HG03097 (cell line): ENCODE data around the gene RAD9A.

ENCODE experiments used
- ATAC-seq: cut with Tn5 transposase; IDR thresholded peaks from one replicate; pipeline ENCODE4 v1.9.1; 2021; ENCODE audit not compliant: unreplicated experiment, low FRiP score

The RAD9A gene

GRCh38 chr11:67407688-67408163 is 15.9 kb downstream of the RAD9A start:
- no peak for ATAC-seq

- no peak for ATAC-seq
These were observed 16.8 kb downstream of the RAD9A start for GRCh38 chr11:67408437-67409200.

- ATAC-seq: no peak
These were observed 17.5 kb downstream of the RAD9A start for GRCh38 chr11:67409261-67409666.

DNA sequence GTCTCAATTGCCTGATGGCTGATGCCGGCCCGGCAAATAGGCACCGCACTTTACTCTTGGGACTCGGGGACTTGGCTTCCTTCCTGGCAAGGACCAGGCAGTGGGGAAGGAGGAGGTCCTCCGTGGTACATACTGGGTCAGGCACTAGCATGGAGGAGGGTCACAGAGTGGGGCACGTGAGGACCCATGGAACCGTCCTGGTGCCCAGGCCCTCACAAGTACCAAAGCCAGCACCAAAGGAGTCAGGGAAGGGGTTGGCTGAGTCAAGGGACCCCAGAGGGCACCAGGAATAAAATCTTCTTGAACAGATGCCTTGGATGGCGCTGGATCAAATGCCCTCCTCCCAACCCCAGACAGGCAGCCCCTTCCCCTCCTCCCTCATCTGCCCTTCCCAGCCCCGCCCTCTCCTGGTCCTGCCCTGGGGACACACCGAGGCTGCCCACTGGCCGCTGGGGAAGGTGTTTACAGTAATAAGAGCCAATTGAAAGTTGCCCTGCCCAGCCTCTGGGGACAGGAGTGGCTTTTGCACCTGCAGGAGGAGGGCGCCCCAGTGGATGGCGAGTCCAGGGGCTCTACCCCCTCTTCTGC is 18.1 kb downstream of the RAD9A start:
- ATAC-seq: no peak

DNA sequence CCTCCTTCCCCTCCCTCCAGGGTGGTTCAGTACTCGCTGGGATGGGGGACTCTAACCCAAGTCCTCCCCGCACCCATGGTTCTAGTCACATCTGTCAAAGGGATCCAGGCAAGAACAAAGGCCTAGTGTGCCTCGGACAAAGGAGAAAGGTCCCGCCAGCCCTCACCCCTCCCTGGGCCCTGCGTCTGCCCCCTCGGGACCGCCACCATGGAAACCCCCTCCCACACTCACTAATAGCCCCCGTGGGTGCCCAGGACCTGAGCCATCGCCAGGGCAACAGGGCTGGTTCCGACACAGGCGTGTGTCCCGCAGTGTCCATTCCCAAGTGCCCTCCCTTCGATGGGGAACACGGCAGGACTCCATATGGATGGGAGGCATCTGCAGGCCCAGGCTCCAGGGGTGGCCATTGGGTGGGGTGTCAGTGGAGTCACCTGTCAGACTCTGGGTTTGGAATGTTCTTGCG is 18.6 kb downstream of the RAD9A start:
- ATAC-seq: no peak

DNA sequence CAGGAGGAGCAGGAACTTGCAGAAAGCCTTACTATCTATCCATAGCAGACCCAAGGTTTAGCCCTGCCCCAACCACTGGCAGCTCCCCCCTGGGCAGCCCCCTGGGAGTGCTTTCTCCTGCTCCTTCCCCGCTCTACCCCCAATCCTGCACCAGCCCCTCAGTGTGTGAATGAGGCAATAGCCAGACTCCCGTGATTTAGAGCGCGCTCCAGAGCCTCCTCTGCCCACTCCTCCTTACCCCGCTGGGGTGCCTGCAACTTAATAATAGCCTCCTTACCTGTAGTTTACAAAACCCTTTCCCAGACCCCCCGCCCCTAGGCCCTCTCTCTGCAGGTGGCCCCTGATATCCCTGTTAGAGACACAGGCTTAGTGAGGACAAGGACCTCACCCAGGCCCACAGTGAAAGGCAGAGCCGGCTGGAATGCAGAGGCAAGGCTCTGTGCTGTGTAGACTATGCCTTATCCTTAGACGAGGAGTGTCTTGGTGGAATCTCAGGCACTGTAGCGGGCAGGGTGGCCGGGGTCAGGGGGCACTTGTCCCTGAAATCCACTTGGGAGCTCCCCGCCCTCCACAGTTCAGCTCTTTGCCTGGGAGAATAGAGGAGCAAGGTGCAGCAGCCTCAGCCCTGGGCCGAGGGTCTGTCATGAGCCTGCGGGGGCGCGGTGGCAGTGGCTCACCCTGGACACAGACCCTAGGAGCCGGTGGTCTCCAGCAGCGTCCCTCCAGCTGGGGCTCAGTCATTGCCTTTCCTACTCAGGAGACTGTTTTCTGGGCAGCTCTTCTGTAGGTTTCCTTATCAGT is 19.4 kb downstream of the RAD9A start:
- no peak for ATAC-seq

DNA sequence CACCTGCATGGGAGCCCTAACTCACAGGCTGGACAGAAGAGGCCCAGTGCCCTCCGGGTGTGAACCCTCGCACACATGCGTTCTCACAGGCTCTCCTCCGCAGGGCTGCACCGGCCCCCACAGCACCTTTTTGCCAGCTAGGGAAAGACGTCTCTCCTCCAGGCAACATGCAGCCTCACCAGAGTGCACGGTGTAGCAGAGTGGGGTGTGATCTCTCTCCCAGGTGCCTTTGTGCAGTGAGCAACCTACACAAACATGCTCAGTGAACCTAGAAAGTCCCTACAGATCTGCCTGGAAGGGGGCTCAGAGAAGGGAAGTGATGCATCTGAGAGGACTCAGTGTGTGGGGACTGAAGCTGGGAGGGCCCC is 20.0 kb downstream of the RAD9A start:
- ATAC-seq: no peak

DNA sequence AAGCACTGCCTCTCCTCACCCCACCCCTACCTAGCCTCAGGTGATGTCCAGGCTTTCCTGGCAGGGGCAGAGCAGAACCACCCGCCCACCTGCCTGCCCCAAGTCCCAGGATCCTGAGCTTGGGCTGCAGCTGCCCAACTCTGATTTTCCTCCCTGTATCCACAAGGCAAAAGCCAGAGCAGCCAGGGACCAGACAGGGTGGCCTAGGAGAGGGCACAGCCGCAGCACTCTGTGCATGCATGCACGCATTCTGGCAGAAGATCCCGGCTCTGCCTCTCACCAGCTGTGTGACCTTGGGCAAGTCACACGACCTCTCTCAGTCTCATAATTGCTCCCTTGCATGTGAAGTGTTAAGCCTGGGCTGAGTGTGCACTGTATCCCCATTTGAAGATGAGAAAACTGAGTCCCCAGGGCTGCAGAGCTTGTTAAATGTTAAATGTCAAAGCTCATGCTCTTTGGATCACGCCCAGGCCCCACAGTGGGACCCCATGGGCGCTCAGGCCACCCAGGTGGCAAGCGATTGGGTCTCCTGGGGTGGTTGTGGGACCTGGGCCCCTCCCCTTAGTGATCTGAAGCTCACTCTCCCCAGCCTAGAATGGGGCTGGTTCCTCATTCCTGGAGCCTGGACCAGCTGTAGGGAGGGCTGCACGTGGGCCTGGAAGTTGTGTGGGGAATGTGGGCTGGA is 20.9 kb downstream of the RAD9A start:
- ATAC-seq: no peak

- no peak for ATAC-seq
These were observed 21.6 kb downstream of the RAD9A start for GRCh38 chr11:67413266-67413849.

DNA sequence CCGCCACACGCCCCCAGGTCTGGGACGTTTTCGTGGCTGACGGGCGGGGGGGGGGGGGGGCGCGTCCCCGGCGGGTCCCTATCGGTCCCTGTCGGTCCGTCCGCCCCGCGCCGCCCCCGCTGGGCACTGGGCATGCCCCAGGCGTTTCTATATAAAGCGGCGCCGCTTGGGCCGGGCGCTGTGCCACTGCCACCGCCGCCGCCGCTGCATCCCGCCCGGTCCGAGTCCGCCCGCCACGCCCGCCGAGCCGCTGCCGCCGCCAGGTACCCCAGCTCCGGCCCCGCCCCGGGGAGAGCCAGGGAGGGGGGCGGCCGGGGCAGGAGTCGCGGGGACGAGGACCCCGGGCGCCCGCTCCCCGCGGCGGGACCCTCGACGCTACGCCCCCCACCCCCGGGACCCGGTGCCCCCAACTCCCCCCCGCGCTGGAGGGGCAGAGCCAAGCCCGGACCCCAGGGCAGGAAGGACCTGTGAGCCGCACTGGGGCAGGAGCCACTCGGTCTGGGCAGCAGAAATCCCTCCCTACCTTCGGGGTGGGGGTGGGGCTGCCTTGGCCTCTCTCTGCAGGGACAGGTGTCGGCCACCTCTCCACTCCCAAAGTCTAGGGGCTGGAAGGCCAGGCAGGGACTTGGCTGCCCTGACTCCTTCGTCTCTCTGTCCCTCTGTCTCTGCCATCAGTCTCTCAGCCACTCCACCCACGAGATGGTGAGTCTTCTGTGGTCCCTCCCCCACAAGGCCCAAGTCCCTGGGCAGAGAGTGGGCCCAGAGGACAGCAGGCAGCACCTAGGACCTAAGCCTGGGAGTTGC is 23.9 kb downstream of the RAD9A start, which contains the start of gene CARNS1:
TSS of gene CARNS1 (plus strand) at position 178 of the 804 bp plus-strand sequence. CDS start at position 700, 522 bp downstream.
- no peak for ATAC-seq

DNA sequence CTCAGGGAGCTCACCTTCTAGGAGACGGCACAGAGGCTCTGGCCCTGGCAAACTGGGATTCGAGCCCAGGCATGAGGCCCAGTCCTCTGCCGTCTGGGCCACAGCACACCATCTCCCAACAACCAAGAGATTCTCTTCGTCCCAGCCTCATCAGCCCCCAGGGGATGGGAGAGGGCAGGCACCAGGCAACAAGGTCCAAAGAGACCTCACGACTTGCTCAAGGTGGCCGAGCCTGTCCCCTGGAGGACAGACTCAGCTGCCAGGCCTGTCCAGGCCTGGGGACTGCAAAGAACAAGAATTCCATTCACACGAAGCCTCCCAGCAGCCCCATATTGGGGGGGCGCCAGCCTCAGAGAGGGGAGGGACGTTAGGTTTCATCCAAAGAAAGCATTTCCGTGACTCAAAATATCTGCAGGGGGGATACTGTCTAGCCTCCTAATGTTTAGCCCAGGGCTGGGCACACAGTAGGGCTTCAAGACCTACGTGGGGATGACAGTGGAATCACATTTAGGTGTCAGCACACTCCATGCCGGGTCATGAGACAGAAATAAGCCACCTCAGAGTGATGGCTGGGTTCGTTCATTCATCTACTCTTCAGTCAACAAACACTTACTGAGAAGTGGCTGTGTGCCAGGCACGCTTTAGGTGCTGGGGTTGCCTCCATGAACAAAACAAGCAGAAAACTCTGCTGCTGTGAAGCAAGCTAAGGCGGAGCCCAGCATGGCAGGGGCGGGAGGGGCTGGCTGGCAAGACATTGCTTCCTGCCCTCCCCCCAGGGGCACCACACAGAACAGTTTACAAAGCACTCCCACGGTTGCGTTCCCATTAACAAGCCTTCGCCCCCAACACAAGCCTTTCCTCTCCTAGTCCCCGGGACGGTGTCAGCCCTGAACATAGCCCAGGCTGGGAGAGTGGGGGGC is 24.9 kb downstream of the RAD9A start:
- no peak for ATAC-seq

DNA sequence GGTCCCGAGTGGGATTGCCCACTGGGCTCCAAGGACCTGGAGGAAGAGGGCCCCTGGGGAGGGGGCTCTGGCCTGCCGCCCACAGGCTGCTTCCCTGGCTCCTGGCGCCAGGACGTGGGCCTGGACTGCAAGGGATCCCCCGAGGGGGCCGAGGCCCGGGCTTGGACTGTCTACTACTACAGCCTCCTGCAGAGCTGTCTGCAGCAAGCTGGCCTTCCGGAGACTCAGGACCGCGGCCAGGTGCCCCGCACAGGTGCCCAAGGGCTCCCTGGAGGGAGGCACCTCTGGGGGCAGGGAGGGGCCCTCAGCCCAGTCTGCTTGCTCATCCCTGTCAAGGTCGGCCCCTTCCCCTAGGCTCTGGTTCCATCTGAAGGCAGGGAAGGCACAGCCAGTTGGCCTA is 25.6 kb downstream of the RAD9A start:
- no peak for ATAC-seq

GRCh38 chr11:67418476-67419281 is 26.9 kb downstream of the RAD9A start:
- ATAC-seq: no peak

DNA sequence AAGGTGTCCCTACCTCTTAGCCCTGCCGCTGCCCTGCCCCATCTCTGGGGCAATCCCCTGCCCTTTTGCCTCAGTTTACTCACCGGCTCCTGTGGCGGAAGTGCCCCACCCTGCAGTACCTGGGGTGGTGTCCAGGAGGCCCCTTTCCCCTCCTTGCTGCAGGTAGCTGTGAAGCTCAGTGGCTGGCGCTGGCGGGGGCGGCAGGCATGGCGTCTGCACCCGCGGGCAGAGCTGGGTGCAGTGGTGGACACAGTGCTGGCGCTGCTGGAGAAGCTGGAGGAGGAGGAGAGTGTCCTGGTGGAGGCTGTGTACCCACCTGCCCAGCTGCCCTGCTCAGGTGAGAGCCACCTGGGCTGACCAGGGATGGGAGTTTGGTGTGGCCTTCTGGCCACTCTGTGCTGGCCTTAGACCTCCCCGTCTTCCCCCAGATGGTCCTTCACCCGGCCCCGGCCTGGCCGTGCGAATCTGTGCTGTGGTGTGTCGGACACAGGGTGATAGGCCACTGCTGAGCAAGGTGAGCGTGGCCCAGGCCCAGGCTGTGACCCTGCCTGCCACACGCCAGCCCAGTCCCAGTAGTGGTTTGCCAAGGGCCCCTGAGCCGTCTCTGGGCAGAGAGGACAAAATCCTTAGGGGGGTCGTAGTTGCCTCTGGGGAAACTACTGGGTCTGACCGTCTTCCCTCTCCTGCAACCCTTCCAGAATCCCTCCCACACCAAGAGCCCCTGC is 27.7 kb downstream of the RAD9A start:
- ATAC-seq: no peak

GRCh38 chr11:67420147-67420645 is 28.4 kb downstream of the RAD9A start:
- no peak for ATAC-seq

- peak; percentile 74 for ATAC-seq
These were observed 29.1 kb downstream of the RAD9A start for GRCh38 chr11:67420646-67421429.
